ENCODE measurements around the gene ATRN. TPM values are rescaled to one million over a fixed set of nuclear protein-coding genes. Genes with fewer than 3 reads are reported as not detected.

Gene ATRN
- total and polyA plus RNA-seq, 4 donors: 8.4 to 104 (median 46.0) TPM

DNA sequence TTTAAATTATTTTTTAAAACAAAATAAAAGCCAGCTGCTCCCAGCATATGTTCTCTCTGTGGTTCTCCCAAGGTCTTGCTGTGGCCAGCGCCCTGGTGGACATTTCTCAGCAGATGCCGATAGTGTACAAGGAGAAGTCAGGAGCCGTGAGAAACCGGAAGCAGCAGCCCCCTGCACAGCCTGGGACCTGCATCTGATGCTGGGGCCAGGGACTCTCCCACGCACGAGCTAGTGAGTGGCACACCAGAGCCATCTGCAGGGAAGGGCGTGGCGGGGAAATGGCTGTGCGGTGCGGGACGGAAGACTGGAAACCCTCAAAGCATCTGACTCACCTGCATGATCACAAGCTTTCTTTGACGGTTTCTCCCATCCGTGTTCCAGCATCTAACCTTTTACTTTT is 175.8 kb downstream of the ATRN start:
- no peak for TF ChIP-seq REST (IDR thresholded peaks at IDR 0.05)
- TF ChIP-seq JUND (IDR thresholded peaks at IDR 0.05): no peak
- TF ChIP-seq, protein P1, sequence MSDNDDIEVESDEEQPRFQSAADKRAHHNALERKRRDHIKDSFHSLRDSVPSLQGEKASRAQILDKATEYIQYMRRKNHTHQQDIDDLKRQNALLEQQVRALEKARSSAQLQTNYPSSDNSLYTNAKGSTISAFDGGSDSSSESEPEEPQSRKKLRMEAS (IDR thresholded peaks at IDR 0.05): no peak
- TF ChIP-seq GABPA (IDR thresholded peaks at IDR 0.05 in 1 of 2, conservative IDR thresholded peaks at IDR 0.05 in 1 of 2): no peak
- no peak for TF ChIP-seq YY1 (IDR thresholded peaks at IDR 0.05)
- no peak for TF ChIP-seq SP1 (IDR thresholded peaks at IDR 0.05)
- TF ChIP-seq HNF4G (IDR thresholded peaks at IDR 0.05): no peak
- TF ChIP-seq RXRA (IDR thresholded peaks at IDR 0.05): no peak
- no peak for TF ChIP-seq RAD21 (IDR thresholded peaks at IDR 0.05)
- no peak for TF ChIP-seq EGR1 (IDR thresholded peaks at IDR 0.05; ENCODE audit: low read depth in 2 of 2)
- TF ChIP-seq FOXA2 (IDR thresholded peaks at IDR 0.05): no peak
- TF ChIP-seq TAF1 (conservative IDR thresholded peaks at IDR 0.05): no peak
- TF ChIP-seq CTCF (IDR thresholded peaks at IDR 0.05; ENCODE audit: low read depth, low read length, missing input control): no peak
- TF ChIP-seq, protein P2, sequence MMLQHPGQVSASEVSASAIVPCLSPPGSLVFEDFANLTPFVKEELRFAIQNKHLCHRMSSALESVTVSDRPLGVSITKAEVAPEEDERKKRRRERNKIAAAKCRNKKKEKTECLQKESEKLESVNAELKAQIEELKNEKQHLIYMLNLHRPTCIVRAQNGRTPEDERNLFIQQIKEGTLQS (IDR thresholded peaks at IDR 0.05): no peak
- TF ChIP-seq NR2F2 (IDR thresholded peaks at IDR 0.05): no peak
- Histone ChIP-seq H3K27ac (ENCODE audit: low read depth in 1 of 2, low read length in 2 of 2) (no peak overlapping the region), H3K27me3 (ENCODE audit: control insufficient read depth in 4 of 4, insufficient read depth in 4 of 4, low read length in 3 of 4) (no peaks in the 10 kb centered on the region), H3K4me1 (ENCODE audit: control insufficient read depth in 4 of 4, insufficient read depth in 4 of 4, low read length in 3 of 4) (no peaks in the 10 kb centered on the region), H3K36me3 (ENCODE audit: control insufficient read depth in 4 of 4, insufficient read depth in 3 of 4, low read depth in 1 of 4, low read length in 3 of 4) (peaks cover 8 to 69% (median 38%) of the 10 kb centered on the region in 4 donors), H3K9me3 (ENCODE audit: control insufficient read depth in 4 of 4, low read length in 3 of 4) (no peaks in the 10 kb centered on the region), H3K4me3 (ENCODE audit: low read depth in 1 of 3, low read length in 3 of 3) (no peak overlapping the region), H3K9ac (ENCODE audit: low read depth in 1 of 2, low read length in 2 of 2) (no peak overlapping the region)
- no peak for DNase-seq (ENCODE audit: low spot score)
- WGBS: 93% methylated on average over 13 of the region's 13 CpGs

- Histone ChIP-seq H3K9me3 (ENCODE audit: control insufficient read depth in 4 of 4, low read length in 3 of 4) (no peaks in the 10 kb centered on the region), H3K36me3 (ENCODE audit: control insufficient read depth in 4 of 4, insufficient read depth in 3 of 4, low read depth in 1 of 4, low read length in 3 of 4) (peaks cover 8 to 64% (median 36%) of the 10 kb centered on the region in 4 donors), H3K27me3 (ENCODE audit: control insufficient read depth in 4 of 4, insufficient read depth in 4 of 4, low read length in 3 of 4) (no peaks in the 10 kb centered on the region), H3K4me1 (ENCODE audit: control insufficient read depth in 4 of 4, insufficient read depth in 4 of 4, low read length in 3 of 4) (no peaks in the 10 kb centered on the region), H3K4me3 (ENCODE audit: low read depth in 1 of 3, low read length in 3 of 3) (no peak overlapping the region), H3K27ac (ENCODE audit: low read depth in 1 of 2, low read length in 2 of 2) (no peak overlapping the region), H3K9ac (ENCODE audit: low read depth in 1 of 2, low read length in 2 of 2) (no peak overlapping the region)
- no peak for DNase-seq (ENCODE audit: low spot score)
- TF ChIP-seq SP1 (IDR thresholded peaks at IDR 0.05) (no peak), CTCF (IDR thresholded peaks at IDR 0.05; ENCODE audit: low read depth, low read length, missing input control) (no peak), REST (IDR thresholded peaks at IDR 0.05) (no peak), JUND (IDR thresholded peaks at IDR 0.05) (no peak), YY1 (IDR thresholded peaks at IDR 0.05) (no peak), RAD21 (IDR thresholded peaks at IDR 0.05) (no peak), HNF4A (conservative IDR thresholded peaks at IDR 0.05) (no peak), HNF4G (IDR thresholded peaks at IDR 0.05) (no peak), TAF1 (conservative IDR thresholded peaks at IDR 0.05) (no peak), FOXA1 (IDR thresholded peaks at IDR 0.05) (no peak)
- TF ChIP-seq, protein P2 (IDR thresholded peaks at IDR 0.05): no peak
- TF ChIP-seq, protein P1 (IDR thresholded peaks at IDR 0.05): no peak
Measured at GRCh38 chr20:3647473-3647872, 176.7 kb downstream of the ATRN start.

All from liver (tissue), 9 donors.